Tibial artery (tissue), 4 donors: ENCODE results near the gene NKX6-2.

ENCODE experiments used
- DNase-seq, 2 donors: peaks; one replicate each; pipeline ENCODE4 v3.0.0-alpha.2; 2019
- H3K27ac ChIP-seq, 2 donors: fragments of 200-600 bp; sonication (generic) in 1 of 2; 1 replicate in 1 of 2; 2 replicates in 1 of 2; pipeline ENCODE4 v1.5.1; 2018 to 2019; ENCODE audit warnings: mild to moderate bottlenecking in 1 of 2
- H3K27me3 ChIP-seq, 2 donors: fragments of 200-600 bp; sonication (generic) in 1 of 2; one replicate each; pipeline versions ENCODE4 v1.5.1 to v1.6.0; 2016 to 2019
- H3K36me3 ChIP-seq, 3 donors: fragments of 200-600 bp; sonication (generic) in 2 of 3; one replicate each; pipeline ENCODE4 v1.5.1; 2016 to 2019; ENCODE audit warnings: mild to moderate bottlenecking in 2 of 3
- H3K4me1 ChIP-seq, 4 donors: fragments of 200-600 bp; sonication (generic) in 2 of 4; 1 replicate in 3 of 4; 2 replicates in 1 of 4; pipeline ENCODE4 v1.5.1; 2016 to 2019
- H3K4me3 ChIP-seq, 2 donors: fragments of 200-600 bp; sonication (generic) in 1 of 2; 1 replicate in 1 of 2; 2 replicates in 1 of 2; pipeline ENCODE4 v1.5.1; 2018 to 2019; ENCODE audit warnings: mild to moderate bottlenecking in 2 of 2
- H3K9me3 ChIP-seq, 3 donors: fragments of 200-600 bp; sonication (generic) in 1 of 3; one replicate each; pipeline ENCODE4 v1.5.1; 2016 to 2019
- CTCF ChIP-seq, 2 experiments: fragments of 200-600 bp in 1 of 2; fragments of 450-650 bp in 1 of 2; IDR thresholded peaks; one replicate each; pipeline ENCODE4 v1.5.1; 2017 to 2019; ENCODE audit warnings: antibody characterized with exemption in 2 of 2, mild to moderate bottlenecking in 1 of 2, moderate library complexity in 1 of 2
- intact Hi-C: fragments of 100-400 bp; cut with DNase I; formaldehyde crosslinking; loops from one replicate; pipeline ENCODE4 v1.15.0; 2023; ENCODE audit warnings: low total_unique reads

NKX6-2 gene

DNA sequence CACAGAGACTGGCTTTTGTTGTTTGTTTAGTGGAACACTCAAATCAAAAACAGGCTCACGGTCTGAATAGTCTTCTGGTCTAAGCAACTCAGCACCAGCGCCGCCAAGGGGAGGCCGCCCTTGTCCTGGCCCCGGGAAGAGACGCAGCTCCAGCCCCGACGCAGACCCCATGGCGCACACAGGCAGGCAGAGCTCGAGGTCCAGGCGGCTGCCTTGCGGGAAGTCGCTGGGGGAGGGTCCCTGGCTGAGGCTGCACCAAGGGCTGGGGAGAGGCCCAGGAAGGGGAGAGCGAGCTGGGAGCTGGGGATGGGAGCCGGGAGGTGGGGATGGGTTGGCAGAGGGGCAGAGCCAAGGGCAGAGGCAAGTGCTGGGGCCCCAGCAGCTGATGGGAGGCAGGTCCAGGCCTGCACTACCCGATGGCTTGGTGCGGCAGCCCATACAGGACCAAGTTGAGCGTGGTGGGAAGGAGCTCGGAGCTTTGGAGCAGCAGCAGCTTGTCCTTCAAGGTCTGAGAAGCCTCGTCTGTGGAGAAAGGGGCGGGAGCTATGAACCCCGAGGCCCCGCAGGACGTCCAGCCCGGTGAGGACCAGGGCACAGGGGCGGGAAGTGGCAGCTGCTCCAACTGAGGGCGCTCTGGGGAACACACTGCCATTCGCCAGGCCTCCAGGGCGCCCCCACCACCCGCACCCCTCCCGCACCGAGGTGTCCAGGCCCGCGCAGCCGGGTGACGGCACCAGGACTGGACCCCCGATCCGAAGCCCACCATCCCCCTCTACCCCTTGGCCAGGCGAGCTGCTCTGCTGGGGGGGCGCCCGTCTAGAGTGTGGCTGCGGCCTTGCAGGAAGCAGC is 22.7 kb upstream of the NKX6-2 start:
- H3K27me3 ChIP-seq = peaks cover 0 to 54% of the 10 kb centered on the region in 2 donors
- no peak overlapping the region for H3K27ac ChIP-seq
- peaks cover 0 to 7% (median 0%) of the 10 kb centered on the region in 3 donors for H3K9me3 ChIP-seq
- no peaks in the 10 kb centered on the region for H3K36me3 ChIP-seq
- H3K4me1 ChIP-seq = no peaks in the 10 kb centered on the region
- no peak overlapping the region for H3K4me3 ChIP-seq
- intact Hi-C loops = no loop called here
- no peak for TF ChIP-seq CTCF (IDR thresholded peaks at IDR 0.05)
- DNase-seq = peak in 1 of 2 donors; percentile 49

GRCh38 chr10:132807621-132808049 is 21.7 kb upstream of the NKX6-2 start:
- Histone ChIP-seq H3K9me3 (peaks cover 0 to 7% (median 0%) of the 10 kb centered on the region in 3 donors), H3K27ac (no peak overlapping the region), H3K36me3 (no peaks in the 10 kb centered on the region), H3K4me3 (no peak overlapping the region), H3K27me3 (peaks cover 0 to 51% of the 10 kb centered on the region in 2 donors), H3K4me1 (no peaks in the 10 kb centered on the region)
- TF ChIP-seq CTCF (IDR thresholded peaks at IDR 0.05) = no peak
- intact Hi-C loops = no loop called here
- DNase-seq = peak in 1 of 2 donors; percentile 59

GRCh38 chr10:132806561-132807003 is 20.6 kb upstream of the NKX6-2 start:
- H3K4me1 ChIP-seq = no peaks in the 10 kb centered on the region
- no peak overlapping the region for H3K27ac ChIP-seq
- no peak for TF ChIP-seq CTCF (IDR thresholded peaks at IDR 0.05)
- H3K36me3 ChIP-seq = no peaks in the 10 kb centered on the region
- H3K4me3 ChIP-seq = no peak overlapping the region
- H3K27me3 ChIP-seq = peaks cover 0 to 43% of the 10 kb centered on the region in 2 donors
- DNase-seq = no peak
- peaks cover 0 to 12% (median 6%) of the 10 kb centered on the region in 3 donors for H3K9me3 ChIP-seq
- intact Hi-C loops = no loop called here

DNA sequence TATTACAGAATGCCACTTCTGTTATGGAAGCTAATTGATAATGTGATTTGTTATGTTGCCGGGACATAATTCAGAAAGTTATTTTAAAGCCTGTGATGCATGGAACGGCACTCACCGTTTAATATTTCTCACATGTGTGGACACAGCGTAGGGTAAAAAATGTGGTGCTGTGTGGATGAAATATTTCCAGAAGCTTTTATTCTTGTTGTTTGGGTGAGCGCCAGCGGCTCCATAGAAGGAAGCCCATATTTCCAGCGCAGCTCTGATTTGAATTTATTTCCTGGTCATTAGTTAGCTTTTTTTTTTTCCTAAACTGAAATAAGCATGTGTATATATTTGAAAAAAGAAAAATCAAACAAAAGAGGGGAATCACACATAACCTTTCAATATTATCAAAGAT is 20.2 kb upstream of the NKX6-2 start:
- Histone ChIP-seq H3K4me1 (no peaks in the 10 kb centered on the region), H3K9me3 (peaks cover 0 to 13% (median 9%) of the 10 kb centered on the region in 3 donors), H3K27ac (no peak overlapping the region), H3K36me3 (no peaks in the 10 kb centered on the region), H3K4me3 (no peak overlapping the region), H3K27me3 (peaks cover 0 to 39% of the 10 kb centered on the region in 2 donors)
- TF ChIP-seq CTCF (IDR thresholded peaks at IDR 0.05) = no peak
- intact Hi-C loops = no loop called here
- no peak for DNase-seq

- H3K36me3 ChIP-seq = no peaks in the 10 kb centered on the region
- no peak overlapping the region for H3K27ac ChIP-seq
- intact Hi-C loops = no loop called here
- H3K4me1 ChIP-seq = no peaks in the 10 kb centered on the region
- H3K27me3 ChIP-seq = peaks cover 0 to 34% of the 10 kb centered on the region in 2 donors
- DNase-seq = peak in 1 of 2 donors; percentile 60
- TF ChIP-seq CTCF (IDR thresholded peaks at IDR 0.05) = no peak
- H3K9me3 ChIP-seq = peaks cover 0 to 13% (median 9%) of the 10 kb centered on the region in 3 donors
- H3K4me3 ChIP-seq = no peak overlapping the region
Observed at GRCh38 chr10:132805599-132805998, 19.7 kb upstream of the NKX6-2 start.
